Measurements from ENCODE around the gene KRT4. TPM values are rescaled to one million over a fixed set of nuclear protein-coding genes. Genes with fewer than 3 reads are reported as not detected.

KRT4 gene
- total RNA-seq, 1 donor from 2014 or later = not detected

Other genes with a start within 250 kb of the KRT4 start
- gene KRT74, start 240.3 kb downstream of the KRT4 start, total RNA-seq = not detected in 2 replicates
- gene KRT72, start 212.7 kb downstream of the KRT4 start, total RNA-seq = 1.6 and 1.7 TPM in 2 replicates
- gene KRT73, start 195.6 kb downstream of the KRT4 start, total RNA-seq = 0.61 and 0.78 TPM in 2 replicates
- 0.20 and 0.27 TPM in 2 replicates for gene KRT2, start 161.9 kb downstream of the KRT4 start, total RNA-seq
- 0.39 and 0.51 TPM in 2 replicates for gene KRT1, start 133.7 kb downstream of the KRT4 start, total RNA-seq
- not detected in 2 replicates for gene KRT77, start 110.6 kb downstream of the KRT4 start, total RNA-seq
- not detected in 2 replicates for gene KRT76, start 36.8 kb downstream of the KRT4 start, total RNA-seq
- not detected in 2 replicates for gene KRT3, start 18.0 kb downstream of the KRT4 start, total RNA-seq
- gene KRT79, start 20.2 kb upstream of the KRT4 start, total RNA-seq = not detected in 2 replicates
- not detected in 2 replicates for gene KRT78, start 34.9 kb upstream of the KRT4 start, total RNA-seq
- 0.12 TPM in 1 of 2 replicates, not detected in the other for gene KRT8, start 91.0 kb upstream of the KRT4 start, total RNA-seq
- 0.88 and 1.0 TPM in 2 replicates for gene KRT18, start 135.0 kb upstream of the KRT4 start, total RNA-seq
- 356 and 374 TPM in 2 replicates for gene EIF4B, start 192.3 kb upstream of the KRT4 start, total RNA-seq
- gene TNS2, start 235.9 kb upstream of the KRT4 start, total RNA-seq = 1.7 and 2.5 TPM in 2 replicates

All from T-helper 1 cell treated with Interleukin-12 subunit alpha and Interleukin-12 subunit beta and Interleukin-4 antibody, amounts not matched to agents 30 ng/mL and 1 ng/mL, for 36 hours (primary cell).